Thyroid gland (tissue), 4 donors: ENCODE data around the gene TNFRSF12A.

Source experiments
- POLR2A ChIP-seq, 2 donors: fragments of 450-650 bp; IDR thresholded peaks; one replicate each; pipeline ENCODE4 v1.6.1; 2017; ENCODE audit warnings: antibody characterized with exemption in 2 of 2, mild to moderate bottlenecking in 2 of 2, moderate library complexity in 1 of 2
- TF ChIP-seq, protein P1 (sequence below), 6 experiments: fragments of 200-600 bp in 3 of 6; fragments of 450-650 bp in 3 of 6; sonication (generic) in 3 of 6; IDR thresholded peaks; one replicate each; pipeline ENCODE4 v1.5.1; 2016 to 2019; ENCODE audit warnings: antibody characterized with exemption in 6 of 6, mild to moderate bottlenecking in 2 of 6, inconsistent platforms in 1 of 6, moderate library complexity in 1 of 6

DNA sequence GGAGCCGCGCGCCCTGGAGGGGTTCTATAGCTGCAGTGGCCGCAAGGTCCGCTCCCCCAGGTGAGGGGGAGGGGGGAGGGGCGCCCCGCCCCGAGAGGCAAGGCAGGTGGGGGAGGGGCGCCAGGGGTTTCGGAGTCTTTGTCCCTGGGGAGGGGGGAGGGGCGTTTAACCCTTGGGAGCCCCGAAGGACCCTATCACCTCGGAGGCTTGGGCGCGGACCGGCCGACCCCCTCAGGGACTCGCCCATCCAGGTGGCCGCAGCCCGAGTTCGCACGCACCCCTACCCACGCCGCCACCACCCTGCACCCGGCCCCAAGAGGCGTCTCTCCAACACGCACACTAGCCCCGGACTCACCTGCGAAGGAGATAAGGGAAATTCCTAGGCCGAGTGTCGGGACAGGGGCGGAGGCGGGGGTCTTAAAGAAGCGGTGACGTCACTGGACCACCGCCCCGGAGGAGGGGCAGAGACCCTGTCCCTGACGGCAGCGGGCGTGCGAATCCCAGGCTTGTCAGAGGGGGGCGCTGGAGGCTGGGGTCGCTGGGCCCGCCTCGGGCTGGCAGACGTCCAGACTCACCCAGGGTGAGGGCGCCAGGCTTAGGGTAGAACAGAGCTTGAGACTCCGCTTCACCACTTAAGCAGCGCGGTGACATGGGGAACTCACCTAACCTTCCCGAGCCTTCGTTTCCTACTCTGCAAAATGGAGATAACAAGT lies 2.2 kb upstream of the TNFRSF12A start, which contains the start of gene CLDN6:
- TF ChIP-seq, protein P1, sequence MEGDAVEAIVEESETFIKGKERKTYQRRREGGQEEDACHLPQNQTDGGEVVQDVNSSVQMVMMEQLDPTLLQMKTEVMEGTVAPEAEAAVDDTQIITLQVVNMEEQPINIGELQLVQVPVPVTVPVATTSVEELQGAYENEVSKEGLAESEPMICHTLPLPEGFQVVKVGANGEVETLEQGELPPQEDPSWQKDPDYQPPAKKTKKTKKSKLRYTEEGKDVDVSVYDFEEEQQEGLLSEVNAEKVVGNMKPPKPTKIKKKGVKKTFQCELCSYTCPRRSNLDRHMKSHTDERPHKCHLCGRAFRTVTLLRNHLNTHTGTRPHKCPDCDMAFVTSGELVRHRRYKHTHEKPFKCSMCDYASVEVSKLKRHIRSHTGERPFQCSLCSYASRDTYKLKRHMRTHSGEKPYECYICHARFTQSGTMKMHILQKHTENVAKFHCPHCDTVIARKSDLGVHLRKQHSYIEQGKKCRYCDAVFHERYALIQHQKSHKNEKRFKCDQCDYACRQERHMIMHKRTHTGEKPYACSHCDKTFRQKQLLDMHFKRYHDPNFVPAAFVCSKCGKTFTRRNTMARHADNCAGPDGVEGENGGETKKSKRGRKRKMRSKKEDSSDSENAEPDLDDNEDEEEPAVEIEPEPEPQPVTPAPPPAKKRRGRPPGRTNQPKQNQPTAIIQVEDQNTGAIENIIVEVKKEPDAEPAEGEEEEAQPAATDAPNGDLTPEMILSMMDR (IDR thresholded peaks at IDR 0.05), result peak in 1 of 6 experiments; percentile 6
- TF ChIP-seq POLR2A (IDR thresholded peaks at IDR 0.05), result no peak
